GM19452 (cell line): ENCODE data around the gene TRPM2.

ENCODE experiments used
- ATAC-seq: cut with Tn5 transposase; IDR thresholded peaks from one replicate; pipeline ENCODE4 v1.9.1; 2021; ENCODE audit not compliant: unreplicated experiment

TRPM2 gene

GRCh38 chr21:44424608-44425306 is 71.3 kb downstream of the TRPM2 start:
- no peak for ATAC-seq

DNA sequence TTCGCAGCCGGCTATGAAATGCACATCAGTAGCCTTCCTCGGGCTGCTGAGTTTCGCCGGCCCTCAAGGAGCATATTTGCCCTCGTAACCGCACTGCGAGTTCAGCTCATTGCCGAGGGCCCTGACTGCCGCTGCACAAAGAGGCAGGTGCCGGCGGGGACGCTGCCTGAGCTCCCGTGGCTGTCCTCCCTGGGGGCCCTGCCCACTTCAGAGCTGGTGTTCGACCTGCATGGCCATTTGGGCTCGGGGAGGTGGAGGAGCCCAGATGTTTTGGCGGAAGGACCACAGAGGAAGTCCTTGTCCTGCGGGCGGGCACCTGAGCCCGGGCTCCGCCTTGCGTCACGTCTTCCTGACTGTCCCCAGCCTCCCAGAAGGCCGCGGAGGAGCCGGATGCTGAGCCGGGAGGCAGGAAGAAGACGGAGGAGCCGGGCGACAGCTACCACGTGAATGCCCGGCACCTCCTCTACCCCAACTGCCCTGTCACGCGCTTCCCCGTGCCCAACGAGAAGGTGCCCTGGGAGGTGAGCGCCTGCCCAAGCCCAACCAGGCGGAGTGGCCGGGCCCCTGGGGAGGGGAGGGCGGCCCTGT is 72.0 kb downstream of the TRPM2 start:
- ATAC-seq = no peak

DNA sequence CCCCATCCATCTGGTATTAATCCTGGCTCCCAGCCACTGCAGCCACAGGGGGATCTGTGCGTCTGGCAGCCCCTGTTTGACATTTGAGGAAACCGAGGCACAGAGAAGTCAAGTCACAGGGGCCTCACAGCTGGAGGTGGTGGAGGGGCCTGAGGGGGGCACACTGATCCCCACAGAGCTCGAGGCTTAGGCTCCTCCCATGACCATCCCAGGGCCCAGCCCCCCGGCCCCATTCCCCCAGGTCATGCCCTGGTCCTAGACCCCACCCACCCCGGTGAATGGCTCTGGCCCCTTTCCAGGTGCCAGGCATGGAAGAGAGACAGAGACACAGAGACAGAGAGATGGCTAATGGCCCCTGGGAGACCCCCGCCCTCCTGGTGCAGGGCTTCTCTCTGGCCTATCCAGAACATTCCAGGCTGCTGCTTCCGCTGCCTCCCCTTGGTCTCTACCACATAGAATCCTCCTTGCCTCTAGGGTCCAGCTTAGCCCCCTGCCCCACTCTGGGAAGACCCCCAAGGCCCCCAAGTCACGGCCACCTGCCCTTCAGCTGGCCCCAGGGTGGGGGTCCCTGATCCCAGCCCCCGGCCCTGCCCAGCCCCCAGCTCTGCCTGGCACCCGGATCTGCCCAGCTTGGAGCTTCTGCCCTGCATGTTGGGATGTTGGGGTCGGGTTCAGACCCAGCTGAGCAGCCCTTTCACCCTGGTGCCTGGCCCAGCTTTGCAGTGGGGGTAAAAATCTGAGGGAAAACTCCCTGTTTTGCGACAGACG is 72.7 kb downstream of the TRPM2 start:
- ATAC-seq = no peak

- ATAC-seq = no peak
Measured at GRCh38 chr21:44426663-44427191, 73.3 kb downstream of the TRPM2 start.

DNA sequence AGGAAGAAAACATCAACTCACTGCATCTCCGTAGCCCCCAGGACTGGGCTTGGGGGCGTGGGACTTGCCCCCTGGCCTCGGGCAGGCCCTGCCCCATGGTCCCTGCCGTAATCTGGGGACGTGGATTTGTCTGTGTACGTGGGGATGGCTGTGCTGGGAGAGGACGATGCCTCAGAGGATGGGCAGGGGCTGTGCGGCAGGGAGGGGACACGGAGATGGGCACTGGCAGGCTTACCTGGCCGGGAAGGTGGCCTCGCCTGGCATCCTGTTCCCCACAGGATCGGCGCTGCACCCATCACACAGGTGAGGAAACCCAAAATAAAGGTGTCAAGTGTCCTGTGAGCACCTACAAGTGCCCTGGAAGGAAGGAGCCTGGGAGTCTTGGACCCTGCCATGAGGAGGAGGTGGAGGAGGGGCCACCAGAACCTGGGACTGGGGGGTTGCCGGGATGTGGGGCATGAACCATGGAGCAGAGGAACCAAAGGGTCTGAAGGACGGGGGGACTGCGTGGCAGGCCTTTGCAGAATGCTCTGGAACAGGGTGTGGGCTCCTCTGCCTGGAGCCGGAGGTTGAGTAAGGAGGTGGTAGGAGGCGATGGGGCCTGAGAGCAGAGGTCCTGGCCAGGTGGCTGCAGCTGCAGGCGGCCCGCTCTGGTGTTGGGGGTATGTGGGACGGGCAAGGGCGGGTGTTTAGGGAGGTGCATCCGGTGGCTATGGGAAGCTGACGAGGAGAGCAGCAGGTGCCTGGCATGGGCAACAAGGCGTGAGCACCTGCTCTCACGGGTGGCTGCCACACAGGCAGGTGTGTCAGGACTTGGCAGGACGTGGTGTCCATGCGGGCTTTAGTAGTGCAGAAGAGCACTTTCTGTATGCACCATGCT is 74.1 kb downstream of the TRPM2 start:
- ATAC-seq = no peak

DNA sequence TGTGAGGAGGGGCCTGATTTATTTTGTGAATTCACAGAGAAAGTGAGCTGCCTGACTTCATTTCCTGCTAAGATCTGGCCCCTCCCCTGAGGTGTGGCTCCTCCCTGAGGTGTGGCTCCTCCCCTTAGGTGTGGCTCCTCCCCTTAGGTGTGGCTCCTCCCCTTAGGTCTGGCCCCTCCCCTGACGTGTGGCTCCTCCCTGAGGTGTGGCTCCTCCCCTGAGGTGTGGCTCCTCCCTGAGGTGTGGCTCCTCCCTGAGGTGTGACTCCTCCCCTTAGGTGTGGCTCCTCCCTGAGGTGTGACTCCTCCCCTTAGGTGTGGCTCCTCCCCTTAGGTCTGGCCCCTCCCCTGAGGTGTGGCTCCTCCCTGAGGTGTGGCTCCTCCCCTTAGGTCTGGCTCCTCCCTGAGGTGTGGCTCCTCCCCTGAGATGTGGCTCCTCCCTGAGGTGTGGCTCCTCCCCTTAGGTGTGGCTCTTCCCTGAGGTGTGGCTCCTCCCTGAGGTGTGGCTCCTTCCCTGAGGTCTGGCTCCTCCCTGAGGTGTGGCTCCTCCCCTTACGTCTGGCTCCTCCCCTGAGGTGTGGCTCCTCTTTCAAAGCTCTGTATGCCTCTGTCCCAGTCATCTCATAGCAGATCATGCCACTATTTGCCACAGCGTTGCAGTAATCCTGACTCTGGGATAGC is 75.0 kb downstream of the TRPM2 start:
- ATAC-seq = no peak

- ATAC-seq = no peak
Measured at GRCh38 chr21:44429894-44430293, 76.5 kb downstream of the TRPM2 start.

DNA sequence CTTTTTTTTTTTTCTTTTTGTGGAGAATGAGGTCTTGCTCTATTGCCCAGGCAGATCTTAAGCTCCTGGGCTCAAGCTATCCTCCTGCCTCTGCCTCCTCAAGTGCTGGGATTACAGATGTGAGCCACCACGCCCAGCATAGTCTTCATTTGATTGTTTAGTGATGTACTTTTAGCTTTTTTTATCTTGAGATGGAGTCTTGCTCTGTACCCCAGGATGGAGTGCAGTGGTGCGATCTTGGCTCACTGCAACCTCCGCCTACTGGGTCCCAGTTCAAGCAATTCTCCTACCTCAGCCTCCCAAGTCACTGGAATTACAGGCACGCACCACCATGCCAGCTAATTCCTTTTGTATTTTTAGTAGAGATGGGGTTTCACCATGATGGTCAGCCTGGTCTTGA is 77.9 kb downstream of the TRPM2 start:
- no peak for ATAC-seq

- ATAC-seq = no peak
Measured at GRCh38 chr21:44432841-44433790, 79.7 kb downstream of the TRPM2 start.

GRCh38 chr21:44433791-44434567 is 80.6 kb downstream of the TRPM2 start:
- no peak for ATAC-seq

- ATAC-seq = no peak
Measured at GRCh38 chr21:44434568-44434925, 81.1 kb downstream of the TRPM2 start.

DNA sequence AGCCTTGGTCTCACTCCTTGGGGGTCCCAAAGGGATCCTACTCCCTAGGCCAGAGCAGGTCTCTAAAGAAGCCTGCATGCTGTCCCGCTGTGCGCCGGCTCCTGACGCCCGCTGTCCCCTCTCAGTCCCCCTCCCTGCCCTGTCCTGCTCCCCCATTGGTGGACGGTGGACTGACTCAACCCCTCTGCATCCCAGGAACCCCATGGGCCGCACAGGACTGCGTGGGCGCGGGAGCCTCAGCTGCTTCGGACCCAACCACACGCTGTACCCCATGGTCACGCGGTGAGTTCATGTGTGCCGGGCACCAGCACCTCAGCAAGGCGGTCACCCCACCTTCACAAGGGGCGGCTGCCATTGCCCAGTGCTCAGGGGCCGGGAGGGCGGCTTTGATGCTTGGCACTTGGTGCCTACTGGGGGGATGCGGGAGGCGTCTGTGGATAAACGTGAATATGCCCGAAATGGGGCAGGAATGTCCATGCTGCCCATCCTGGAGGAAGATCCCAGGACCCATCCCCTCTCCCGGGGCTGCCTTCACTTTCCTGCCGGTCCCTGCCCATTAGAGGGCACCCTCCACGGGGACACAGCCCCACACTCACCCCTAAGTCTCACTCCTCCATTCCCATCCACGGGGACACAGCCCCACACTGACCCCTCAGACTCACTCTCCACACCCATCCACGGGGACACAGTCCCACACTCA is 81.7 kb downstream of the TRPM2 start:
- no peak for ATAC-seq

- ATAC-seq = no peak
Measured at GRCh38 chr21:44436111-44436611, 82.7 kb downstream of the TRPM2 start.

DNA sequence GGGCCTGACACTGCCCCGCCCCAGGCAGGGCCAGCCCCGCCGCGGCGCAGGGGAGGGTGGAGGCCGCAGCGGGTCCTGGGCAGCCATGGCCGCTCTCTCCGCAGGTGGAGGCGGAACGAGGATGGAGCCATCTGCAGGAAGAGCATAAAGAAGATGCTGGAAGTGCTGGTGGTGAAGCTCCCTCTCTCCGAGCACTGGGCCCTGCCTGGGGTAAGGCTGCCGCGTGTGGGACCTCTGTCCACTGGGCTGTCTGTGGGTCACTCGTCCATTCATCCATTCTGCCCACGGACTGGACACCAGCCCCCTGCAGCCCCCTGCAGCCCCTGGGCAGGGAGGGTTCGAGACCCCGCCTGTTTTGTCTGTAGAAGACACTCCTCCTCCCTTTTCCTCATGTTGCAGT is 83.5 kb downstream of the TRPM2 start:
- ATAC-seq = no peak

DNA sequence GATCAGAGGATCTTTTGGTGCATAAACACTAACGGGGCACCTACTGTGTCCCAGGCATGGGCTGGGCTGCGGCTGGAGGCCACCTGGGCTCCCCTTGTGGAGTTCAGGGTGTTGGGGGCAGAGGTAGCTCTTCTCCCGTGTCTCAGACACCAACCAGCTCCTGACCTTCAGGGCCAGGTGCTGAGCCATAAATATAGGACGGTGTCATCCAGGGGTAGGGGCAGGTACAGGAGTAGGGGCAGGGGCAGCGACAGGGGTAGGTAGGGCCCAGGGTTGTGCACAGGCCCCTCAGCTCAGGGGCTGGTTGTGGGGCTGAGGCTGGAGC is 83.9 kb downstream of the TRPM2 start:
- no peak for ATAC-seq

- ATAC-seq = no peak
Measured at GRCh38 chr21:44437696-44438431, 84.4 kb downstream of the TRPM2 start.

GRCh38 chr21:44438531-44439210 is 85.2 kb downstream of the TRPM2 start:
- no peak for ATAC-seq
